Activated T-cell treated with anti-CD3 and anti-CD28 coated beads for 24 hours (primary cell): ENCODE measurements around the gene ASPRV1.
A peak's percentile ranks its signal among the peaks of the same experiment; 100 is the strongest.

ENCODE experiments used
- DNase-seq: peaks from one replicate; pipeline ENCODE4 v3.0.0-alpha.2; 2020; ENCODE audit warnings: low read depth

Gene ASPRV1

DNA sequence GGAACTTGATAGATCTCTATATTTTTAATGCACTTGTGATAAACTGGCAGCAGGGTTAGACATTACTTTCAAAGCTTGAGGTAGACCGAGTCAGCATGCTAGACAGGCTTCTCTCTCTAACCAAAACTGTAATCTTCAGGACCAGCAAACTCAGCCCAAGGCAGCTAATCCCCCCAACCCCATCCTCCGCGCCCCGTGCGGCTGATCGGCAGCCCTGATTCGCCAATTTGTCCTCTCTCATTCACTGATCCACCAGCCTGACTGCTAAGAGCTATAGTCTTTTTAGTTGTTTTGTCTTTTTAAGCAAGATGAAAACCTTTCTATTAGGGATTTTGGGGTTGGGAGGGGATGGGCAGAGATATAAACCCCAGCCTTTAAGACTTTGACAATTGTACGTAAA, 20.7 kb downstream of the ASPRV1 start:
- DNase-seq, result no peak

DNA sequence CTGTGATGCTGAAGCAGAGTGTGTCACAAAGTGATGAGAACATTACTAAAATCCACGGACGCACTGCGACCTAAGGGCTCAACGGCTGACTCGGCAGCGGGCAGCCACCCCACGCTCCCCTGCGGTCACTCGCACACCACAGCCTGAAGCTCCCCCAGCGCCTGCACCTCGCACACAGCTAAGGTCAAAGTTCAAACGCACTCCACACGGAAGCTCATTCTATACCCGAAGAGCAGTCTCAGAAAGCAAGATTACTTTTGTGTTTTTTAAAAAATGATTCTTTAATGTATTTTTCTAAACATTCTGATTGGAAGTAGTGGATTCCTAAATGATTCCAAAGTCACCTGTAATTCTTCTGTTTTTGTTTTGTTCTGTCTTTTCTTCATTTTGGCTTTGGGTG, 21.7 kb downstream of the ASPRV1 start:
- DNase-seq, result no peak

DNA sequence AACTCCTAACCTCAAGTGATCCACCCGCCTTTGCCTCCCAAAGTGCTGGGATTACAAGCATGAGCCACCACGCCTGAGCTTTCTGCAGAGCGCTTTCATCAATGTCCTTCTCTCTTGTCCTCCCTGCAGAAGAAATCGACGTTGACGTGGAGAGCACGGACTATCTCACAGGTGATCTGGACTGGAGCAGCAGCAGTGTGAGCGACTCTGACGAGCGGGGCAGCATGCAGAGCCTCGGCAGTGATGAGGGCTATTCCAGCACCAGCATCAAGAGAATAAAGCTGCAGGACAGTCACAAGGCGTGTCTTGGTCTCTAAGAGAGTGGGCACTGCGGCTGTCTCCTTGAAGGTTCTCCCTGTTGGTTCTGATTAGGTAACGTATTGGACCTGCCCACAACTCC, 23.5 kb downstream of the ASPRV1 start:
- no peak for DNase-seq

DNA sequence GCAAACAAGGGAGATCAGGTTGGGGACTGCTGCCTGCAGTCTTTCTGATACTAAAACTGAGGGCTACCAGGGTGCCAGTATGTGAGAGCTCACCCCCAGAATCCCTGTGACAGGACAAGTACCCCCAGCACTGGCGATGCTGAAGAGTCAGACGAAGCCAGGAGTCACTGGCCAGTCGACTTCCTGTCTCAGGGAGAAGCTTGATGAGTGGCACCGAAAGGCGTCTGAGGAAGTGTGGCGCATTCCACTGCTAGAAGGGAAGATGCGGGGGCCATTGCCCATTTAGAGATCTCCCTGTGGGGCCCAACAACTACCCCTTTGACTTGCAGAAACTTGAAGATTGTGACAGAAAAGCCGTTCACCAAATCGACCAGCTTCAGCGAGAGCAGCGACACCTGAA, 24.5 kb downstream of the ASPRV1 start:
- DNase-seq, result no peak

DNA sequence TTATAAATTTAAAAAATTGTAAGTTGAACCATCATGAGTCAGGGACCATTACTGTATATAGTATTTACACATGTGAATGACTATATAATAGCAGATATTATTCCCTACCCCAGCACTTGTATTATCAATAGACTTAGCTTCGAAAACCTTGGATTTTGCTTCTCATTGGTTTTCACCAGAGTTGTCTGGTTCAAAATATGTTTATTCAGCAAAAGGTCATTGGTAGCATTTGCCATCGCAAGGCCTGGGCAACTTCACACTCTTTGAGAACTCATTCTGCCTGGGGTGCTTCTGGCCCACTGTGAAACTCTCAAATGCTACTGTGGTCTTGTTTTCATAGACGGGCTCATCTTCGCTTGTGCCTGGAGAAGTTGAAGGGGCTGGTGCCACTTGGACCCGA, 26.4 kb downstream of the ASPRV1 start:
- no peak for DNase-seq

DNA sequence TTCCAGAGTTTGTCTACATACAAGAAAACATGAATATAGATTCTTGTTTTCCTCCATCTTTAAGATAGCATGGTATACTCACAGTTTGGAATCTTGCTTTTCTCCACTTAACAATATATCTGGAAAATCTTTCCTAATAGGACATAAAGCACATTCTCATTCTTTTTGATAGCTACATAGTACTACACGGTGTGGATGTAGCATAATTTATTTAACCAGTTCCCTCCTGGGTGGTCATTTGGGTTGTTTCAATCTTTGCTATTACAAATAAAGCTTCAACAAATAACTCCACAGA, 26.9 kb downstream of the ASPRV1 start:
- DNase-seq, result no peak

DNA sequence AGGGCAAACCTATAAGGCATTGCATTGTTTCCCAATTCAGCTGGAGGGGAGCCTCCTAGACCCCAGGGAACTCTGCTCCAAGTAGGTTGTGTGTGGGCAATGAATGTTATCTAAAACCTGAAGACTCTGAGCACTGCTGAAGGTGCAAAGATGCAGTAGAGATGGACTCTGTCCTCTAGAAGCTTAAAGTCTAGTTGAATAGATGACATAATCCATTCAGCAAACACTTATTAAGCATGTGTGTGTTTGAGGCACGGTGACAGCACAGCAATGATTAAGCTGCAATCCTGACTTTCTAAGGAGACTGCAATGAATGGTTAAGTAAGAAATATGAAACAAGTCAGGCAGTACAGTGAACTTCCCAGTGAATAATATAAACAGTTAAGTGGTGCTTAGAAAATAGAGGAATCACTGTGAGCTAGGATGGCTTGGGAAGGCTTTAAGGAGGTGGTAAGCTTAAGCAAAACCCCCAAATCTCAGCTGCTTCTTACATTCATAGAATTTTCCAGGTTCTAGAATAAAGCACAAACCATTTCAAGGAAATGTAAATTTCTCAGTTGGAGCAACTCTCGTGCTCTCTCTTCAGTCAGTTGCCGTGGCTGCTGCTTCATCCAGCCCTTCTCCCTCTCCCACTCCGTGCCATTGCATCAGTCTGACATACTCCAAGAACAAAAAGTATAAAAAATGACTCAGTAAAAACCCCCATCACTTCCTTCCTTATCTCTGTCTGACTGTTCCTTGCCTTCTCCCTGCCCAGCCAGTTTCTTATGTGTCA, 27.4 kb downstream of the ASPRV1 start:
- no peak for DNase-seq

DNA sequence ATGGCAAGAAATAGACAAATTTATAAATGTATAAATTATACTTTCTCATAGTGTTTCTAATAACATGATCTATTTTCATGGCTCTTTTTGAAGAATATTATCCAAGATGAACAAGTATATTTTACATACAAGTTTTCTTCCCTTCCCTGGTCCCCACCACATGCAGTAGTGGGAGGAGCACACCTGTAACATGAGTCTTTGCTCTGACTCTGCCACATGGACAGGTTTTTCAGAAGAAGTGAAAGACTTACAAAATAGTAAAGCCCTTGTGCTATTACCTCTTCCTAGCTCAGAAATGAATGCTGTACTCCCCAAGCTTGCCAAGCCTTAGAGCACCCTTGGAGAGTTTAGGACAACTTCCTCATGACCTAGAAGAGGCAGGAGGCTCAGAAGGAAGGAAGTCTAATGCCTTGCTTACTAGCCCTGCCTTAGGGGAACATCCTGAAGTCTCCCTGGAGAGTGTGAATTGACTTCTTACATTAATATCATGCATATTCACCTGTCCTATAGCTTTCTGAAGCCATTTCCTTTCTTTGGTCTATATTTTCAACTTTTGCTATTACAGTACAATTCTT, 28.1 kb downstream of the ASPRV1 start:
- DNase-seq, result no peak

DNA sequence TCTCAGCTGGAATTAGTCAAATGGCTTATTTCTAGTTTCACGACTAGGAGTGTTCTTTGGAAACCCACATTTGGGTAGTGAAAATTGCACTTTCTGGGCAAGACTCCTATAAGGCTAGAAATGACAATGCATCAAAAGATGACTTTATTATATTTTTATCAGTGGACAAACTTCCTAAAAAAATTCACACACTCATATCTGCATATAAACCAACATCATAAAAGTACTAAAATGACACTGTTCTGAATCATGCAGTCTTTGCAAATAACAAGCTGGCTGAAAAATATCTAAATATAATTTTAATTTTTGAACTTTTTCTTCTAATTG, 28.9 kb downstream of the ASPRV1 start:
- no peak for DNase-seq

DNA sequence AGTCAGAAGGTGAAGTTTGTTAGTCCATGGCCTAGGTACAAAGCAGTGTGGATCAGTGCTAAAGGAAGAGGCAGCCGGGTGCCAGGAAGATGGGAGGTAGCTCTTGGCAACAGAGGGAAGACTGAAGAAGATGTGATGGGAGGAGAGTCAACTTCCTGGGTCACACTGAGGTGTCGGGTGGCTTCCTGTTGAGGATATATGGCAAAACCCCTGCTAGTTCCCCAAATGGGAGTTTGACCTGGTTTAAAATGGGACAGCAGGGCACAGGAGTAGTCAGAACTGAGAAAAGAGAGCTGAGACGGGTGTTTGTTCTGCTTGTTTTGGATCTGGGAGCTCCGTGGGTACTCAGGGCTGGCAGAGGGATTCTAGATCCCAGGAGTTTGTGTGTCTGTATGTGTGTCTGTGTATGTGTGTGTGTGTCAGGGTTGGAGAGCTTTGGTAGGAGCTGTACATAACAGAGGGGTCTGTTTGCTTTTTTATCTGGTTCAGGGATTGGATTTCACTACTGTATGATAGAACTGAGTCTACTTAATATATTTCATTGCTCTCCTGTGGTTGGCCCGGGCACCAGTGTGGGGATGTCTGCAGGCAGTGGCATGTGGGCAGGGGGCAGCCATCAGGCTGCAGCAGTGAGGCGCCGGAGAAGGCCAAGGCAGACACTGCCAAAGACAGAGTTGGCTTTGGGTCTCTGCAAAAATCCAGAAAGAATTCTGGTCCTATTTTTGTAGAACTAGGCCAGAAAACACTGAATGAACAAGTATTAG, 29.4 kb downstream of the ASPRV1 start:
- DNase-seq, result no peak

DNA sequence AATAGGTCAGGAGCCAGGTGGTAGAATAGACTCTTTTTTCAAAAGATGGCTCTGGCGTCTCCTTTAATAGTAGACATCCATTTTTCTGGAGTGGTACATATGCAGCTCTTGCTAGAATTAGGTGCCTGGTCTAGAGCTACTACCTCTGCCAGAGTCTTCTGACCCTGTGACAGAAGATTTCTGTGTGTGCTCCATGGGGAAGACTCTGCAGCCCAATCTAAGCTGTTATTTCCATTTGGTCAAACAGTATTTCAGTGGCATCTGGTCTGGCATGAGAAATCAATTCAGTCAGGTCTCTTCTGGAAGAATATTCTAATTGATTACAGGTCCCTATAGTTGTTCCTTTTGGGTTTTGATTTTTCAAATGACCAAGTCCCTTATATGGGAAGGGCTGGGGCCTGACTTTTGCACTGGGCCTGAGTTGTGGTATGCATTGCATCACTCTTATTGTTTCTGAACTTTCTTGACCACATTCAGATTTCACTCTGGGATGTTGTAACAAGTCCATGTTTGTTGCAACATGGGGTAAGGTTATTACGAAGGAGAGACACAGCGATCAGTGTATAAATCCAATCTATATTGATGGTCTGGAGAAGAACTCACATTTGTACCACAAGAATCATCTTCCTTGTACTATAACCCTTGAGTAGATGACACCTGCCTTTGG, 34.4 kb downstream of the ASPRV1 start:
- DNase-seq, result no peak

DNA sequence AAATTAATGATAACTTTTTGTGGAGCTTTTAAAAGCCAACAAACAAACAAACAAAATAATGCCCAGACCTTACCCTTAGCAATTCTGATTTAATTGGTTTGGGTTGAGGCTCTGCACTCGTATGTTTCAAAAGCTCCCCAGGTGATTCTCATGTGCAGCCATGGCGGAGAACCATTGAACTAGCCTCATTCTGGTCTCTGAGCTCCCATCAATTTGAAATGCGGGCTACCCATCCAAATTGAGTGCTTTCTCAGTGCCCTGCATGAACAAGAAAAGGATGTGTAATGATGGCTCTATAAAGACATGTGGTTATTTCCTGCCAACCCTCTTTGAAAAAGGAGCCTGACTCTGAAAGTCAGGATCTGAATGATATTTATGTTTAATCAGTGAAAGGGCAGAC, 38.3 kb downstream of the ASPRV1 start:
- no peak for DNase-seq

DNA sequence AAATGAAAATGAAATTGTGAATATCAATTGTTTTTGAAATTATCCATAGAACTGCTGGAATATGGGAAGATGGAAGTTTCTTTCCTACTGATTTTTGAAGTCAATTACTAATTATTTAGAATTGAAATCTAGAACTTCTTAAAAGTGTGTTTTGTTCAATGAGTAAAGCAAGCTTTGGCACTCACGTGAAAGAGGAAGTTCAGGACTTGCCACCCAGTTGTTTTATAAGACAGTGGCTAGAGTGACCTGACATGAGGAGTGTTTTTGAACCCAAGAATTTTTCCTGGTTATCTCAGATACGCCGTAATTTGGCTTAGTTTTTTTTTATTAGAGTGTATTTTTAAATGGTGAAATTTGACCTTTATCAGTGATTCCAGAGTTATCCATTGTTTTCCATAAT, 43.0 kb downstream of the ASPRV1 start:
- DNase-seq, result no peak

DNA sequence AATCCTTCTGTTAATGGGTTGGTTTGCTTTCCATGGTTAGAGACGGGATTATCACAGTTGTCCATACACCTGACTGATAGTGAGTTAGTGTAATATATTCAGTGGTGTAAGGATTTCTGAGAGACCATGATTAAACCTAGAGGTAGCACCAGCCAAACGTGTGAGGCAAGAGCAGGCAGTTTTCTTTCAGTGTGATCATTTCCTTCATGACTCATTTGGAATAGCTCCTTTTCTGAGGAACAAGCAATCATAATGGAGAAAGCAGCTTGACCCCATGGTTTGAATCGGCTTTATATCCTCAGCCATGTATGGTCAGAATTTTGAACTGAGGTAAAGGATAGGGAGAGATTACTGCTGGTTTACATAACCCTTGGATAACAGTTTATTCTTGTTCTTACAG, 43.6 kb downstream of the ASPRV1 start:
- DNase-seq, result no peak

DNA sequence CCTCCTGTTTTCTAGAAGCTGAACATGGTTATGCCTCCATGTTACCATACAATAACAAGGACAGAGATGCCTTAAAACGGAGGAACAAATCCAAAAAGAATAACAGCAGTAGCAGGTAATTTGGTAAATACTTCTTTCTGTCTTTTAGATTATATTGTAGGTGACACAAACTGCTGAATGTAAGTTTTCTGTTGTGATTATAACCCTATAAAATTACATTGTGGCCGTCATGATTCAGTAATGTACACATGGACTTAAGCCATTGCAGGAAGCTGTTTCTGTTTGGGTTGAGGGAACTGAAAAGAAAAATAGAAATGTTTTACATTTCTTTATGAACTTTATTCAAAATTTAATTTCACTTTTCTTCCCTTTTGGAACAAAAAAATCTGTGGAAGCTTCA, 45.3 kb downstream of the ASPRV1 start:
- DNase-seq, result no peak

DNA sequence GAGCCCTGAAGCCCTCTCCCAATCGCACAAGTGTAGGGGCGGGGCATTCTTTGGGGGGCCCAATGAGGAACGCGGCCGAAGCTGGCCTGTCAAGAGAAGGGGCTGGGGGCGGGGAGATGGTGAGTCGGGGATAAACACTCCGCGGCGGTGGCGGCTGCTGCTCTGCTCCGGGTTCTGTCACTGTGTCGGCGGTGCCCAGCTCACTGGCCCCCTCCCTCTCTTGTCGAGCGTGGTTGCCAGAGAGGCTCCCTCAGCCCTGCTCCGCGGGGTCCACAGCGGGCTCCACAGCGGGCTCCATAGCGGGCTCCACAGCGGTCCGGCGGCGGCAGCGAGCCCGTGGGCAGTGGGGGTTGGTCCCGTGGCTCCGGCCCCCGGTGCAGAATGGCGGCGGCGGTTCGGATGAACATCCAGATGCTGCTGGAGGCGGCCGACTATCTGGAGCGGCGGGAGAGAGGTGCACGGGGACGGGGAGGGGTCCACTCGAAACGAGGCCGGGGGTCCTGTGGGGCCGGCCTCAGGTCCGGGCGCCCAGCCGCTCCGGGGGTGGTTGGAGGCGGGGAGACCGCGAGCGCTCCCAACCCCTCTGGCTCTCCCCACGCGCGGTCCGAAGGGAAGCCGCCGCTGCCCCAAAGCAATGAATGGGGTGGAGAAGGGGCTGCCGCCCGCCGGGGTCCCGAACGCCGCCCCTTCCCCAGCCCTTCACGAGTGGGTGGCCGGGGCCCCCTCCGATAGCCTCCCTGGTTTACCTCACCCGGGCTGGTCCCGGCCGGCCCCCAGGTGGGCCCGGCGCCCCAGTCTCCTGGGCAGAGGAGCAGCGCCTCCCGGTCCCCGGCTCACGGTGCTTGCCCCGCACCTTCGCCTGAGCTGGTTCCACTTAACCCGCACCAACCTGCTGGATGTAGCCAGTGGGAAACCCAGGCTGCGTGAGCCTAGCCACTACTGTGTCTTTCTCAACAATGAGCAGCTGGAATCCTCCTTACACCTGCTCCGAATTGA, 46.2 kb downstream of the ASPRV1 start, which contains the start of gene MXD1:
TSS of gene MXD1 (plus strand) at position 160 of the 996 bp plus-strand sequence. CDS start at position 382, 222 bp downstream.
- no peak for DNase-seq

DNA sequence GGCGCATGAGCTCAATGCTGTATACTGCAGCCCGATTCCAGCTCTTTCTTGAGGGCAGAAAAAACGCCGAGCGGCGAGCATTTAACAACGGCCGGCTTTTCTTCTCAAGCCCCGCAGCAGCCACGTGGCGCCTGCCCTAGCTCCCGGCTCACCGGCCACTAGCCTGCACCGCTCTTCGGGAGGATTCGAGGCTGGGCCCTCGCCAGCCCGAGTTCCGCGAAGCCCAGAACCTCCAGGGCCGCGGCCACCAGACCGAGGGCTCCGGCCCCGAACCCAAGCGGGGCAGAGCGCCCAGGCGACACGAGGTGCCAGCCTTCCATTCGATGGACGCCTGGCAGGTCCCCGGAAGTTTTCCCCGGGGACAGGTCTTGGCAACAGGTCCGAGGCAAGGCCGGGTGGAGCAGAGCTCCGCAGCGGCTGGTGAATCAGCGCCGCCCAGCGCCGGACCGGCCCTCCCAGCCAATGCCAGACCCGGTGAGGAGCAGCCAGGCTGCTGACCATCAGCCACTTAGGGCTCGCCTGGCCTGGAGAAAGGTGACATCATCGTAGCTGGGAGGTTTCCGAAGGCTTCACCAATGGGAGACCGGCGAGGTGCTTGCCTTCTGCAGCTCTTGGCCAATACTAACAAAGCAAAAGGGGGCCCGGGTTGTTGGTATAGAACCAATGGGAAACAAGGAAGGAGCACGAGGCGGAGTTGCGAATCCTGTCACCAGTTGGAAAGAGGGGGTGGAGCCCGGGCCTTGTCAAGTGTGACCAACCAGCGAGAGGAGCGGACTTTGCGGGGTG, 47.1 kb downstream of the ASPRV1 start:
- DNase-seq, result peak; percentile 100

DNA sequence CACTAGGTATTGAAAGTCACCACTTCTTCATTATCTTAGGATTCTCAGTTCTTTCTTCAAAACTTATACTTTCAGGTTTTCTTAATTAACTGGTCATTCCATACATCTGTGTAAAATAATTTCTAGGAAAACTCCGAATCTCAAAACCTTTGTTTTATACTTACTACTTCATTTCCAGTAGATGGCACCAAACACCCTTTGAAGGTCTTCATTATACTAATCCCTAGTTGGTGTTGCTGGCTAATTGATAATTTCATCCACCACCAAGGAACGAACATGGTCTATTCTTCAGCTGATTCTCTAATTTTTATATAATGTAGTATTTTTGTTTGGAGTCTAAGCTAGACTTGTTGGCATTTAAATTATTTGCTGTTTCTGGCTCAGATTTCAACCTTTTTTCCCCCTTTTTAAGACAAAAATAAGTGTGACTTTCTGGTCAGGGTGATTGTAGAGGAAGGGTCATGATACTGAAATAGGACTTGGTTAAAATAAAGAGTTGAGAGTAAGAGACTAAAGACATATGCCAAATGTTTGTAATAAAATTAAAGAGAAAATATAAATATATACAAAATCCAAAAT, 49.4 kb downstream of the ASPRV1 start:
- no peak for DNase-seq
